Activated CD4-positive, alpha-beta T cell treated with anti-CD3 and anti-CD28 coated beads, Interleukin-2, amount 50 U/mL, for 16 hours (primary cell): ENCODE results near the gene EXOC7.
"Not testable (repeated sequence)": the region's sequence is repeated elsewhere in the genome, so short reads cannot be mapped to it uniquely, and the experiment has no call there.

Experiments used
- DNase-seq: peaks from one replicate; pipeline ENCODE4 v3.0.0-alpha.2; 2020

EXOC7 gene

GRCh38 chr17:76071531-76072147, 31.9 kb downstream of the EXOC7 start:
- DNase-seq: peak; percentile 54

GRCh38 chr17:76065775-76066174, 37.8 kb downstream of the EXOC7 start:
- DNase-seq: no peak

- peak; percentile 45 for DNase-seq
Measured at GRCh38 chr17:76063875-76064546, 39.6 kb downstream of the EXOC7 start.

- DNase-seq: not testable (repeated sequence)
Measured at GRCh38 chr17:76058264-76058663, 45.3 kb downstream of the EXOC7 start.

GRCh38 chr17:76056882-76057281, 46.7 kb downstream of the EXOC7 start:
- DNase-seq: no peak

GRCh38 chr17:76054112-76054476, 49.5 kb downstream of the EXOC7 start:
- no peak for DNase-seq

GRCh38 chr17:76053246-76054111, 50.1 kb downstream of the EXOC7 start:
- DNase-seq: no peak

GRCh38 chr17:76051561-76051960, 52.0 kb downstream of the EXOC7 start:
- no peak for DNase-seq

- no peak for DNase-seq
Measured at GRCh38 chr17:76050538-76051467, 52.8 kb downstream of the EXOC7 start.

GRCh38 chr17:76049836-76050537, 53.6 kb downstream of the EXOC7 start:
- no peak for DNase-seq

GRCh38 chr17:76049239-76049638, 54.3 kb downstream of the EXOC7 start:
- no peak for DNase-seq

- DNase-seq: no peak
Measured at GRCh38 chr17:76048711-76049110, 54.9 kb downstream of the EXOC7 start.

- no peak for DNase-seq
Measured at GRCh38 chr17:76048025-76048605, 55.5 kb downstream of the EXOC7 start.

- no peak for DNase-seq
Measured at GRCh38 chr17:76046064-76046463, 57.5 kb downstream of the EXOC7 start.

- DNase-seq: not testable (repeated sequence)
Measured at GRCh38 chr17:76044475-76045007, 59.0 kb downstream of the EXOC7 start.

GRCh38 chr17:76042868-76043267, 60.7 kb downstream of the EXOC7 start:
- not testable (repeated sequence) for DNase-seq

GRCh38 chr17:76040376-76040775, 63.2 kb downstream of the EXOC7 start:
- DNase-seq: no peak

- DNase-seq: no peak
Measured at GRCh38 chr17:76039121-76039520, 64.5 kb downstream of the EXOC7 start.

- DNase-seq: no peak
Measured at GRCh38 chr17:76038050-76038449, 65.5 kb downstream of the EXOC7 start.

- DNase-seq: no peak
Measured at GRCh38 chr17:76036497-76037261, 66.9 kb downstream of the EXOC7 start.
